OCI-LY3 (cell line): Measurements from ENCODE around the gene CNN2.
A peak's percentile ranks its signal among the peaks of the same experiment; 100 is the strongest.

Source experiments
- CTCF ChIP-seq: fragments of 200-600, 300-600 bp; sonication (generic); IDR thresholded peaks from 2 replicates; pipeline ENCODE4 v1.5.1; 2014; ENCODE audit warnings: antibody characterized with exemption, low read length, low read depth
- EZH2phosphoT487 ChIP-seq: fragments of 200-600 bp; shearing (Covaris generic); IDR thresholded peaks from 2 replicates; pipeline ENCODE4 v1.6.1; 2018; ENCODE audit warnings: antibody characterized with exemption, mixed run types, low read depth

GRCh38 chr19:1035998-1036621, 9.7 kb downstream of the CNN2 start:
- TF ChIP-seq CTCF (peak; percentile 23; the same call in 1 of the 2 replicates), EZH2phosphoT487 (no peak)
